GM18505 (cell line): ENCODE measurements around the gene CISH.

ENCODE experiments used
- ATAC-seq: cut with Tn5 transposase; IDR thresholded peaks from one replicate; pipeline ENCODE4 v1.9.1; 2021; ENCODE audit not compliant: unreplicated experiment
- POLR2A ChIP-seq: IDR thresholded peaks from 4 replicates; pipeline ENCODE4 v1.6.1; 2011; ENCODE audit warnings: borderline replicate concordance; ENCODE audit not compliant: insufficient read depth, insufficient read length; ENCODE audit errors: extremely low read depth

The CISH gene

GRCh38 chr3:50562861-50563260, 48.7 kb downstream of the CISH start:
- TF ChIP-seq POLR2A, result no peak
- no peak for ATAC-seq

GRCh38 chr3:50559702-50560101, 51.9 kb downstream of the CISH start:
- no peak for TF ChIP-seq POLR2A
- ATAC-seq, result no peak

GRCh38 chr3:50557915-50558314, 53.7 kb downstream of the CISH start:
- ATAC-seq, result no peak
- TF ChIP-seq POLR2A, result no peak

- no peak for TF ChIP-seq POLR2A
- ATAC-seq, result no peak
Observed at GRCh38 chr3:50557106-50557505, 54.5 kb downstream of the CISH start.
